K562 (cell line): ENCODE results near the gene HIPK2. TPM values are rescaled to one million over a fixed set of nuclear protein-coding genes. Genes with fewer than 3 reads are reported as not detected.

Source experiments
- CBX2 ChIP-seq: fragments of 200-600 bp; sonication (generic); IDR thresholded peaks from one replicate; pipeline ENCODE4 v1.6.1; 2012; ENCODE audit warnings: mild to moderate bottlenecking, low read length, inconsistent platforms; ENCODE audit not compliant: insufficient read depth, poor library complexity, severe bottlenecking
- HNRNPK ChIP-seq: fragments of 200-400 bp; formaldehyde crosslinking; IDR thresholded peaks from one replicate; pipeline ENCODE4 v1.6.1; 2018; ENCODE audit warnings: mild to moderate bottlenecking, low read depth, low read length; ENCODE audit not compliant: poor library complexity, severe bottlenecking
- IRF1 ChIP-seq: sonication (generic); formaldehyde crosslinking; IDR thresholded peaks from 2 replicates; pipeline ENCODE4 v1.8.0; 2022; ENCODE audit warnings: missing genetic modification reagents, mild to moderate bottlenecking, borderline replicate concordance
- RBM17 ChIP-seq: fragments of 200-400 bp; formaldehyde crosslinking; IDR thresholded peaks from 2 replicates; pipeline ENCODE4 v1.6.1; 2017; ENCODE audit warnings: low read depth, mild to moderate bottlenecking, low read length, borderline replicate concordance
- THAP12 ChIP-seq: fragments of 250-450 bp; sonication (Bioruptor Pico); IDR thresholded peaks from 2 replicates; pipeline ENCODE4 v1.9.0; 2021; ENCODE audit warnings: mild to moderate bottlenecking, inconsistent platforms
- ZNF318 ChIP-seq, 2 experiments: fragments of 450-650 bp; IDR thresholded peaks; 2 replicates each; pipeline ENCODE4 v1.6.1; 2016; ENCODE audit warnings: mild to moderate bottlenecking in 2 of 2, borderline replicate concordance in 1 of 2, low read depth in 1 of 2, moderate library complexity in 1 of 2
- ZNF609 ChIP-seq: sonication (generic); formaldehyde crosslinking; IDR thresholded peaks from 2 replicates; pipeline ENCODE4 v1.8.1; 2023; ENCODE audit warnings: missing genetic modification reagents, mild to moderate bottlenecking, borderline replicate concordance
- ZNF707 ChIP-seq: fragments of 250-450 bp; sonication (Bioruptor Pico); conservative IDR thresholded peaks from 2 replicates; pipeline ENCODE4 v1.8.0; 2022; ENCODE audit warnings: inconsistent platforms, mild to moderate bottlenecking, moderate library complexity
- ZNF764 ChIP-seq: fragments of 250-450 bp; sonication (Bioruptor Pico); IDR thresholded peaks from 2 replicates; pipeline ENCODE4 v1.4.0; 2020; ENCODE audit warnings: low read depth, mild to moderate bottlenecking, moderate library complexity
- polyA plus RNA-seq, 8 experiments: library from polyadenylated mRNA; depleted of rRNA in 4 of 8; stranded (reverse) in 5 of 8; unstranded in 3 of 8; fragments of >200 nt; fragmentation: Nextera tagmentation in 2 of 8; fragmentation: Illumina TruSeq in 1 of 8; extraction: Ambion mirVana in 2 of 8; extraction: Trizol in 1 of 8; gene quantifications; 2 replicates each; pipeline versions ENCODE4 v1.2.1 to v1.2.3, GENCODE V29; 2011 to 2014; ENCODE audit warnings: inconsistent platforms in 1 of 8, missing spikeins in 1 of 8
- total RNA-seq, 7 experiments: library from RNA; depleted of rRNA in 6 of 7; stranded (reverse); fragments of >200 nt in 6 of 7; fragmentation: Illumina TruSeq in 2 of 7; extraction: Trizol in 2 of 7; gene quantifications; 2 replicates each; pipeline versions ENCODE4 v1.2.1 to v1.2.3, GENCODE V29; 2011 to 2021; ENCODE audit warnings: low replicate concordance in 1 of 7

Gene HIPK2
- total and polyA plus RNA-seq, 9 of the 15 experiments (the other 6 are each of a cell fraction or from before 2014, with no cell fraction given): 0.69 to 19.8 (median 5.1) TPM

GRCh38 chr7:139620676-139621344, 157.0 kb downstream of the HIPK2 start (continued):
- TF ChIP-seq ZNF318 (IDR thresholded peaks at IDR 0.05; ENCODE audit: borderline replicate concordance in 1 of 2, low read depth in 1 of 2) (no peak), RBM17 (no peak), ZNF764 (no peak), ZNF609 (0 out of 2 replicates have a peak, but pooled peaks have one; percentile 63), ZNF707 (CRISPR knock-in tag) (no peak), THAP12 (CRISPR knock-in tag) (no peak), HNRNPK (no peak), IRF1 (peak; percentile 99), CBX2 (no peak)
